ENCODE data around the gene RPS10.
"Not testable (repeated sequence)": the region's sequence is repeated elsewhere in the genome, so short reads cannot be mapped to it uniquely, and the experiment has no call there.

RPS10 gene

GRCh38 chr6:34447386-34447785, 21.5 kb upstream of the RPS10 start:
- DNase-seq = no peak

DNA sequence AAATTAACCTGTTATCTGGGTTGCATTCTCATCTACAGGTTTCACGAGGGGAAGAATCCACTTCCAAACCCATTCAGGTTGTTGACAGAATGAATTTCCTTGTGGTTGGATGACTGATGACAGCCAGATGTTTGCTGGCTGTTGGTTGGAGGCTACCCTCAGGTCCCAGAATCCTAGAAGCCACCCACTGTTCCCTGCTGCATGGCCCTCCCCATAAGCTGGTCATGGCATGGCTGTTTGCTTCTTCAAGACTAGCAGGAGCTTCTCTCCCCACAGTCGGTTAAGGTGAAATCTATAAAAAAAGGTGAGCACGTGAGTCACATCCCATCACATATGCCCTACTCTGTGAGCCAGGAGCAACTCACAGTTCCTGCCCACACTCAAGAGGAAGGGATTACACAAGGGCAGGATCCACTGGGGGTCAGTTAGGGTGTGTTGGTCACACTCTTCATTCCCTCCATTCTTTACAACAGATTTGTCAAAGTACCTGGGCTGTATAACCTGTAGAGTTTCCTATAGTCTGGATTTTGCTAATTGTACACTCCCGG, 19.5 kb upstream of the RPS10 start:
- no peak for DNase-seq

DNA sequence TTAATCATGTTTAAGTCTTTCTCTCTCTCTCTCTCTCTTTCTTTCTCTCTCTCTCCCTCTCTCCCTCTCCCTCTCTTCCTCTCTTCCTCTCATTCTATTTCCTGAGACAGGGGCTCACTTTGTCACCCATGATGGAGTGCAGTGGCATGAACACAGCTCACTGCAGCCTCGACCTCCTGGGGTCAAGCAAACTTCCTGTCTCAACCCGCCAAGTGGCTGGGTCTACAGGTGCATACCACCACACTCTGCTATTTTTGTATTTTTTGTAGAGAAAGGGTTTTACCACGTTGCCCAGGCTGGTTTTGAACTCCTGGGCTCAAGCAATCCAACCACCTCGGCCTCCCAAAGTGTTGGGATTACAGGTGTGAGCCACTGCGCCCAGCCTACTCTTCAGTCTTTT, 15.7 kb upstream of the RPS10 start:
- DNase-seq = no peak

DNA sequence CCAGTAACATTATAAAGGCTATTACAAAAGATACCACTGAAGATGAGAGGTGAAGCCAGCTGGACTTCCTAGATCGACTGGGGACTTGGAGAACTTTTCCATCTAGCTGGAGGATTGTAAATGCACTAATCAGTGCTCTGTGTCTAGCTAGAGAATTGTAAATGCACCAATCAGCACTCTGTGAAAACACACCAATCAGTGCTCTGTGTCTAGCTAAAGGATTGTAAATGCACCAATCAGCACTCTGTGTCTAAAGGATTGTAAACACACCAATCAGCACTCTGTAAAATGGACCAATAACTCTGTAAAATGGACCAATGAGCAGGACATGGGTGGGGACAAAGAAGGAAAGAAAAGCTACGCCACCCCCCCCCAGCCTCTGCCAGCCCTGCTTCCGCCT, 13.6 kb upstream of the RPS10 start:
- no peak for DNase-seq

DNA sequence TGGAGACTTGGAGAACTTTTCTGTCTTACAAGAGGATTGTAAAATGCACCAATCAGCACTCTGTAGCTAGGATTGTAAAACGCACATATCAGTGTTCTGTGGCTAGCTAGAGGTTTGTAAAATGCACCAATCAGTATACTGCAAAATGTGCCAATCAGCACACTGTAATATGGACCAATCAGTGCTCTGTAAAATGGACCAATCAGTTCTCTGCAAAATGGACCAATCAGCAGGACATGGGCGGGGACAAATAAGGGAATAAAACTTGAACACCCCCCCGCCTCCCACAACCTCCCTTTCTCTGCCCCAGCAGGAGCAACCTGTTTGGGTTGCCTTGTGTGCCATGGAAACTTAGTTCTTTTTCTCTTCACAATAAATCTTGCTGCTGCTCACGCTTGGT, 12.8 kb upstream of the RPS10 start:
- DNase-seq = no peak

- DNase-seq = no peak
These were observed 11.7 kb upstream of the RPS10 start for GRCh38 chr6:34437644-34437970.

DNA sequence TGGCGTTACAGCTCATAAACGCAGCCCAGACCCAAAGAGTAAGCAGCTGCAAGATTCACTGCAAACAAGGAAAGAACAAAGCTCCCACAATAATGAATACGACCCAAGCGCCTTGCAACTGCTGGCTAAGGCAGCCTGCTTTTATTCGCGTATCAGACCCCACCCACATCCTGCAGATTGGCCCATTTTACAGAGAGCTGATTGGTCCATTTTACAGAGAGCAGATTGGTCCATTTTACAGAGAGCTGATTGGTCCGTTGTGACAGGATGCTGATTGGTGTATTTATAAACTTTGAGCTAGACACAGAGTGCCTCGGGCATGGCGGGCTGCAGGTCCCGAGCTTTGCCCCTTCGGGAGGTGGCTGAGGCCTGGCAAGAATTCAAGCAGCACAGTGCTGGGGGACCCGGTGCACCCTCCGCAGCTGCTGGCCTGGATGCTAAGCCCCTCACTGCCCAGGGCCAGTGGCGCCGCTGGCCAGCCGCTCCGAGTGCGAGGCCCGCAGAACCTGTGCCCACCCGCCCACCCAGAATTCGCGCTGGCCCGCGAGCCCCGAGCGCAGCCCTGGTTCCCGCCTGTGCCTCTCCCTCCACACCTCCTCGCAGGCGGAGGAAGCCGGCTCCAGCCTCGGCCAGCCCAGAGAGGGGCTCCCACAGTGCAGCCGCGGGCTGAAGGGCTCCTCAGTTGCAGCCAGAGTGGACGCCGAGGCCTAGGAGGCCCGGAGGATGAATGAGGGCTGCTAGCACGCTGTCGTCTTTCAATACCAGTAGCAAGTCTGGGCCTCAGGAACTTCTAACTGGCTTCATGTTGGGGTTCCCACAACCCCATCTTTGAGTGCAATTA, 11.2 kb upstream of the RPS10 start:
- DNase-seq = no peak

DNA sequence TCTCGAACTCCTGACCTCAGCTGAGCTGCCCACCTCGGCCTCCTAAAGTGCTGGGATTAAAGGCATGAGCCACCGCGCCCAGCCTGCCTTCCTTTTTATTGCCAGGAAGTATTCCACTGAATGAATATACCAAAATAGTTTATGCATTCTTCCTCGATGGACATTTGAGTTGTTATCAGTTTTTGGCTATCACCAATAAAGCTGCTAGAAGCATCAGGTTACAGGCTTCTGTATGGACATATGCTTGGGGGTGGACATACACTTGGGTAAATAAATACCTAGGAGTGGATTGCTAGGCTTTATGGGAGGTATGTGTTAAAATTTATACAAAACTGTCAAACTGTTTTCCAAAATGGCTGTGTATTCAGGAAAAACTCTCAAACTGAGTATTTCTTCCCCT, 10.0 kb upstream of the RPS10 start:
- DNase-seq = no peak

DNA sequence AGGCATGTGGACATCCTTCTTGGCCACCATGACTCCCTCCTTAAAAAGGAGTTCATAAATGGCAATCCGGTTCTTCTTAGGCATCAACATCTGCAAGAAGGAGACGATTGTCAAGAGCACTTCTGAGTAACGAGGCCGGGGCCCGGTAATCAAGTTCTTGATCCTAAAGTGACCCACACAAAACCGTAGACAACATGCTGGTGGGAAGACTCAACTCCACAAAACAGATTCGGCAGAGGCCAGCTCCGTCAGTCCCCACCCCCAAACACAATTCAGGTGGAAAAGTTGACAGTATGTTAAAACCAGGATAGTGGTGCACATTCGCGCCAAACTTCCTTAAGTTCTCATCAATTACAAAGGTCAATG, 754 bp downstream of the RPS10 start:
- DNase-seq = peak; percentile 9

DNA sequence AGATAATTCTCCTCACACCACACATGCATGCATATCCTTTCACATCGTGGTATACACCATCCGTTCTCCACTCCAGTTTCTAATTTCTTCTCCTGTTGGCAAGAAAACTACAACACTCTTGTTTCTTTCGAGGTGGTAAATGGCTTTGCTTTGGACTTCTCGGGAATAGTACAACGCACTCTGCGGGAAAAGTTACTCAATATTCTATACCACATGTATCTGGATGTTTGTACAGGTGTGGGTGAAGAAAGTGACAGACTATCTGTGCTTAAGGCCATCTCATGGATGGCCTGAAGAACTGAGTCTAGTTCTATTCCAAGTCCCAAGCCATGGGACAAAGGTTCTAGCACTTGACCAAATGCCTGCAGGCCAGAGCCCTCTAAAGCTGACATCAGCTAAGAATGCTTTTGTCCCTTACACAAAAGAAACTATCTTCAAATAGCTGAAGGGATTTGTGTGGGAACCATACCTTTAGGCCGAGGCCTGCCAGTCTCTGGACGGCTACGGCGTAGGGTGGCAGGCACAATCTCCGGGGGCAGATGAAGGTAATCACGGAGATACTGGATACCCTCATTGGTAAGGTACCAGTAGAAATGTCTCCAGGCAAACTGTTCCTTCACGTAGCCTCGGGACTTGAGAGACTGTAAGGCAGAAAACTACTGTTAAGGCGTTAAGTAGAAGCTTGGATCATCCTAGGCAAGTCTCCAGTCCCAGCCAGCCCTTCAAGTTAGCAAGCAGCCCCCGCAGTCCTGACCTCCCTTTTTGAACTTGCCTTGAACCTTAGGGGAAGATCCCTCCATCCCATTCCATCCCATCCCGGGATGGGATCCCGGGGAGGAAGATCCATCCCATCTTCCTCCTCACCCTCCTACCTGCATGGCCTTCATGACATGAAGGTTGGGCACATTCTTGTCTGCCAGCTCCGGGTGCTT, 1.4 kb downstream of the RPS10 start:
- no peak for DNase-seq

- no peak for DNase-seq
These were observed 2.6 kb downstream of the RPS10 start for GRCh38 chr6:34423254-34423653.

GRCh38 chr6:34418367-34418766, 7.5 kb downstream of the RPS10 start:
- no peak for DNase-seq

DNA sequence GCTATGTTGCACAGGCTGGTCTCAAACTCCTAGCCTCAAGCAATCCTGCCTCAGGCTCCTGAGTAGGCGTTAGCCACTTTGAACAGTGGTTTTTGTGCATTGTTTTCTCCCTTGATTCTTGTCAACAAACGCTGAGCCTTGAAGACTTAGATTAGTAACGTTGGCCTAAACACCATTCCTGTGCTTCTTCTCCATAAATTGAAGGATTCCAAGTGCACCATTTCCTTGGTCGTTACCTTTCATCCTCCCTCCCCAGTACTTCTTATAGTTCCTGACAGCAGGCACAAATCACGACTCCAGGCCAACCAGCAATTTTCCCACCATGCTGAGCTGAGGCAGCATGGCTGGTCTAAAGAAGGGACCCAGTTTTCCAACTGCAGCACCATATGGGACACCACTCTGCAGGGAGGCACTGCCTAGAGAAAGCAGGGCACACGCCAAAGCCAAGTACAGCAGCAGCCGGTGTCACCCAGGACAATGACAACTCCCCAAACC, 8.9 kb downstream of the RPS10 start:
- no peak for DNase-seq

- peak; percentile 46 for DNase-seq
These were observed 10.6 kb downstream of the RPS10 start for GRCh38 chr6:34414999-34415858.

- DNase-seq = no peak
These were observed 13.1 kb downstream of the RPS10 start for GRCh38 chr6:34412643-34413214.

- no peak for DNase-seq
These were observed 13.9 kb downstream of the RPS10 start for GRCh38 chr6:34412016-34412415.

DNA sequence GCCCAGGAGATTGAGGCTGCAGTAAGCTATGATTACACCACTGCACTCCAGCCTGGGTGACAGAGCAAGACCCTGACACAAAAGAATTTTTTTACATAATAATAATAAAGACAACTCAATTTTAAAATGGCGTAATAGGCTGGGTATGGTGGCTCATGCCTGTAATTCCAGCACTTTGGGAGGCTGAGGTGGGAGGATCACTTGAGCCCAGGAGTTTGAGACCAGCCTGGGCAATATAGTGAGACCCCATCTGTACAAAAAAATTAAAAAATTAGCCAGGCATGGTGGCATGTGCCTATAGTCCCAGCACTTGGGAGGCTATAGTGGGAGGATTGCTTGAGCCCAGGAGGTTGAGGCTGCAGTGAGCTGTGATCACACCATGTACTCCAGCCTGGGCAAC, 18.0 kb downstream of the RPS10 start:
- DNase-seq = not testable (repeated sequence)

DNA sequence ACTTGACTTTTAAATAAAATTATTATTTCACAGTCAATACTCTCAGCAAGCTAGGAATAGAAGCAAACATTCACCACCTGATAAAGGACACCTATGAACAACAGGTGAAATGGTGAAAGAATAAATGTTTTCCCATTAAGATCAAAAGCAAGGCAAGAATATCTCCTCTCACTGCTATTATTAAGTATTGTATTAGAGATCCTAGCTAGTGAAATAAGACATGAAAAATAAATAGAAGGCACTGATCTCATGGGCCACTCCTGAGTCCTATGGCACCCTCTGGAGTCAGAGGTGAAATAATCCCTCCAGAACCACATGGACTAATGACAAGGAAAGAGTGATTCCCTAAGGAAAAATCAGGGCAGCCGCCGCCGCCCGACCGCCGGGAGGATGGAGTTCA, 29.4 kb downstream of the RPS10 start:
- no peak for DNase-seq

GRCh38 chr6:34393966-34394305, 31.9 kb downstream of the RPS10 start:
- no peak for DNase-seq

DNA sequence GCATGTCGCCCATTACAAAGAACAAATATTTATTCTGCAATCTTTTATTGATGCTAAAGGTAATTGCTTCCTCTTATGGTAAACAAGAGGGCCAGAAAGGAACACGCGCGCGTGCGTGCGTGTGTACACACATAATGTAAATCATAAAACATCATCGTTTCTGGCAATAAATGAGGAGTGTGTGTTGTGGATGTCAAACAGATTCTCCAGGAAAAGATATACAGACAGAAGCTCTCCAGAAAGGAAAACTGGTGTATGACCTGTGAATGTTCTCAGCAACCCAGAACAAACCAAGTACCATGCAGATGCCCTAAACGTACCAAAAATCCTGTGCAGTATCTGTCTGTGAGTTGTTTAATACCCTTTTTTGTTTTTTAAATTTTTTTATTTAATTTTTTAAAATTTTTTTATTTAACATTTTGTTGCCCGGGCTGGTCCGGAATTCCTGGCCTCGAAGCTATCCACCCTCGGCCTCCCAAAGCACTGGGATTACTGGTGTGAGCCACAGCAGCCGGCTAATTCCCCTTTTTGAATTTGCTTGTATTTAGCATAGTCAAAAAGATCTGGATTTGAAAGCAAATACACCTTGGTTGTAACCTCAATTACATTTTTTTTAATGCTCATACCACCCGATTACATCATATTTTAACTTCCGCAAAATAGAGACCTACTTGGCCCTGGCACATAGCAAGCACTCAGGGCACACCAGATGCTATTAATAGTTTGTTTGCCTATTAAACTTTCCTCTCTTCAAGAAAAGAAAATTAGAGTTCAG, 32.5 kb downstream of the RPS10 start:
- DNase-seq = no peak

DNA sequence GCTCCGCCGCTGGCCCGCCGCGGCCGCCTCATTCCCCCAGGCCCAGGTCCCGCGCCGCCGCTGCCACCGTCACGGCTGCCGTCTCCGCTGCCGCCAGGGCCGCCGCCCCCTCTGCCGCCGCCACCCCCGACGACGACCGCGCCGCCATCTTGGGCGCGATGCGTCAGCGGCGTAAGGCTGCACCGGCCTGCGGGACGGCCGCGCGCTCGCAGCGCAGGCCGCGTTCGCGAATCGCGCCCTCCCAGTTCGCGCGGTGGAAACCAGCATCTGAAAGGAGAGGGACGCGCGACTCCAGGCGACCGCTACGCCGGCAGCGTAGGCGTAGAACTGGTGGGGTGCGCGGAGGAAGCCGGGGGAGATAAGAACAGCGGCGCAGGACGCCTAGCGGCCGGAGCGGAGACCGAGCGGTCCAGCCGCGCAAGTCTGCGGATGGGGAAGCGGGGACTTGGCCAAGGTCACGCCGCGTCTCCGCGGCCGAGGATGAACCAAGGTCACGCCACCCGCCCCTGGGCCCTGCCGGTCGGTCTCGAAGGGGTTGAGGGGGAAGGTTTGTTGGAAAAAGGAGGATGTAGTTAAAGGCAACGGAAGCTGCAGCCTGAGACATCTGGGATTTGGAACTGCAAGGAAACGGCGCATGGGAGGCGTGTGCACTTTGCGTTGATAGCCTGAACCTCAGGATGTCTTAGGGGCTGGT, 33.2 kb downstream of the RPS10 start, which contains the start of gene NUDT3:
TSS of gene NUDT3 (minus strand) at position 173 of the 694 bp plus-strand sequence. CDS start 307 bp downstream, outside the sequence.
- peak; percentile 92 for DNase-seq

All from central memory CD4-positive, alpha-beta T cell (primary cell).